NB4 (cell line): ENCODE measurements around the gene PPP1R13L.

Experiments used
- DNase-seq: peaks from one replicate; pipeline ENCODE4 v3.0.0; 2010; ENCODE audit warnings: low read depth
- H3K4me3 ChIP-seq: one replicate; pipeline ENCODE4 v1.5.1; 2011; ENCODE audit warnings: mild to moderate bottlenecking, low read depth, low read length, moderate library complexity
- CTCF ChIP-seq: IDR thresholded peaks from one replicate; pipeline ENCODE4 v1.5.1; 2012; ENCODE audit warnings: low read depth, low read length
- MAX ChIP-seq: IDR thresholded peaks from 2 replicates; pipeline ENCODE4 v1.6.1; 2011; ENCODE audit warnings: low read depth, low read length
- MYC ChIP-seq: IDR thresholded peaks from 2 replicates; pipeline ENCODE4 v1.6.1; 2011; ENCODE audit warnings: low read depth, low read length
- POLR2A ChIP-seq: IDR thresholded peaks from 2 replicates; pipeline ENCODE4 v1.6.1; 2011; ENCODE audit warnings: mild to moderate bottlenecking; ENCODE audit not compliant: insufficient read length; ENCODE audit errors: extremely low read depth

Gene PPP1R13L

DNA sequence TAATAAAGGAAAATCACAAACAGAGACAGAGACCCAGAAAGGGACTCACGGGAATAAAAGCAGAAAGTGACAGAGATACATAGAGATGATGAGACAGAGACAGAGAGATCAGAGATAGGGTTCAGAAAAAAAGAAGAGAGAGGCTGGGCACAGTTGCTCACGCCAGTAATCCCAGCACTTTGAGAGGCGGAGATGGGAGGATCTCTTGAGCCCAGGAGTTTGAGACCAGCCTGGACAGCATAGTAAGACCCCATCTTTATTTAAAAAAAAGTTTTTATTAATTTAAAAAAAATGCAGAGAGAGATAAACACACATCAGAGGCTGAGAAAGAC is 43.5 kb upstream of the PPP1R13L start:
- DNase-seq: no peak
- H3K4me3 ChIP-seq: no peak overlapping the region
- TF ChIP-seq CTCF (no peak), POLR2A (no peak), MYC (no peak), MAX (no peak)

DNA sequence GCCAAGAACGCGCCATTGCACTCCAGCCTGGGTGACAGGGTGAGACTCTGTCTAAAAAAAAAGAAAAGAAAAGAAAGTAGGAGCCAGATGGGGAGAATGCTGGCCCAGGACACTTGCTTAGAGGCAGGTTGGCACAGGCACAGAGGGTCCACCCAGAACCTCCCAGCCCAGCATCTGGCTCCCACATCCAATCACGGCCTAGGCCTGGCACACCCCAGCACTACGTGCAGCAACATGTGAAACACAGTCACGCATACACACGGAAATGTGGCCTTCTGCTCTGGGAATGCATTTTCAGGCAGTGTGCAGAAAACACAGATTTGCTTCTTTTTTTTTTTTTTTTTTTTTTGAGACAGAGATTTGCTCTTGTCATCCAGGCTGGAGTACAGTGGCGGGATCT is 42.1 kb upstream of the PPP1R13L start:
- no peak overlapping the region for H3K4me3 ChIP-seq
- no peak for TF ChIP-seq MYC
- TF ChIP-seq POLR2A: no peak
- no peak for TF ChIP-seq CTCF
- no peak for TF ChIP-seq MAX
- no peak for DNase-seq

GRCh38 chr19:45446295-45446694 is 41.4 kb upstream of the PPP1R13L start:
- H3K4me3 ChIP-seq: no peak overlapping the region
- TF ChIP-seq CTCF (peak; percentile 17), MYC (no peak)
- DNase-seq: peak; percentile 56

- no peak for TF ChIP-seq POLR2A
- no peak for TF ChIP-seq MAX
Observed at GRCh38 chr19:45445139-45445538, 40.3 kb upstream of the PPP1R13L start.

GRCh38 chr19:45444318-45445041 is 39.6 kb upstream of the PPP1R13L start:
- peak; percentile 81 for DNase-seq
- TF ChIP-seq MAX (no peak), POLR2A (no peak), CTCF (no peak), MYC (no peak)
- H3K4me3 ChIP-seq: no peak overlapping the region

More at GRCh38 chr19:45445139-45445538, 40.3 kb upstream of the PPP1R13L start:
- H3K4me3 ChIP-seq: no peak overlapping the region
- no peak for DNase-seq

DNA sequence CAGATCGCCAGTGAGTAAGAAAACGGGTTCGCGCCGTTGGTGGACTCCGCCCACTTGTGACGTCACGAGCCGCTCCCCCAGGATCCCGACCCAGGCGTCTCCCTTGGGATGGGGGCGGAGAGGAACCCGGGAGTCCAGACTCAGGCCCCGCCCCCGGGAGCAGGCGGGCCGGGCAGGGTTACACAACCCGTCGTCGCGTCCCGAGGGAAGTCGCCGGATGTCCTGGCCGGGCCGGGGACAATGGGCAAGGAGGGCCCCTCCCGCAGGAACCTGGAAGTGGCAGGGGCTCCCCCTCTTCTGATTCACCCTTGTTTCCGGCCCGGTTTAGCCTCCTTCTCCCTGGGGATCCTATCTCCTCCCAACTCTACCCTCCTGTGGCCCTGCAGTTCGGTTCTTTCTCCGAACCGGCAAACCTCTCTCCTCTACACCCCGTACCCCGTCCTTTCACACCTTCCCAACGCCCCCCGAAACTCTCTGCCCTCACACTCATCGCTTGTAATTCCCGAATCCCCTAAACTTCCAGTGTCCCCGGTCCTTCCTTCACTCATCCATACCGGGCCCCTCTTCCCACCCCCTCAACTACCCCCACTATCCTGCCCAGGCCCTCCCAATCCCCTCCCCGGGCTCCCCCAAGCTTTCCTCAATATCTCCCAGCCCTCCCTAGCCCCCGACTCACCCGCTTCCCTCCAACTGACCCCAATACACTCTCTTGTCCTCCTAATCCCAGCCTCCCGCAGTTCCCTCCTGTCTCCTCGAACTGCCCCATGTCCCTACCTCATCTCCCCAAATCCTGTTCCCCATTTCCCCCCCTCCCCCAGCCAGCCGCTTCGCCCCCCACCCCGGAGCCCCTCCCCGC is 38.8 kb upstream of the PPP1R13L start:
- H3K4me3 ChIP-seq: peak overlapping the region; percentile 34
- no peak for TF ChIP-seq CTCF
- no peak for TF ChIP-seq MAX
- no peak for TF ChIP-seq POLR2A
- TF ChIP-seq MYC: no peak
- DNase-seq: peak; percentile 93
